Measurements from ENCODE around the gene GCM1. TPM values are rescaled to one million over a fixed set of nuclear protein-coding genes. Genes with fewer than 3 reads are reported as not detected.
A peak's percentile ranks its signal among the peaks of the same experiment; 100 is the strongest.

The GCM1 gene
- total and polyA plus RNA-seq, 12 donors: 0.01 TPM; not detected in 11

- no peak for TF ChIP-seq CTCF (IDR thresholded peaks at IDR 0.05)
- H3K27me3 ChIP-seq: peaks cover 0 to 3% (median 0%) of the 10 kb centered on the region in 7 donors
- H3K36me3 ChIP-seq: no peaks in the 10 kb centered on the region
- no peak overlapping the region for H3K4me3 ChIP-seq
- DNase-seq (no peak), ATAC-seq (no peak)
- no peaks in the 10 kb centered on the region for H3K9me3 ChIP-seq
- intact Hi-C loops (cut with DNase I): no loop called here
- no peak overlapping the region for H3K27ac ChIP-seq
- H3K4me1 ChIP-seq: no peaks in the 10 kb centered on the region
- WGBS, 2 donors: 87 to 93% methylated on average over 2 of the region's 2 CpGs
These were observed 3.9 kb upstream of the GCM1 start for GRCh38 chr6:53152576-53152975.

- DNase-seq: no peak
- WGBS, 2 donors: 20 to 43% methylated on average over 3 of the region's 3 CpGs
- H3K27me3 ChIP-seq: peaks cover 0 to 3% (median 0%) of the 10 kb centered on the region in 7 donors
- no peak for ATAC-seq
- intact Hi-C loops (cut with DNase I): no loop called here
- H3K9me3 ChIP-seq: no peaks in the 10 kb centered on the region
- no peaks in the 10 kb centered on the region for H3K36me3 ChIP-seq
- no peak overlapping the region for H3K27ac ChIP-seq
- H3K4me1 ChIP-seq: no peaks in the 10 kb centered on the region
- H3K4me3 ChIP-seq: no peak overlapping the region
- TF ChIP-seq CTCF (IDR thresholded peaks at IDR 0.05): peak in 1 of 9 donors; percentile 5
These were observed 3.0 kb upstream of the GCM1 start for GRCh38 chr6:53151676-53152075.

GRCh38 chr6:53144802-53145201 is 3.8 kb downstream of the GCM1 start:
- H3K27ac ChIP-seq: no peak overlapping the region
- no peak for TF ChIP-seq CTCF (IDR thresholded peaks at IDR 0.05)
- no peaks in the 10 kb centered on the region for H3K36me3 ChIP-seq
- ATAC-seq (no peak), DNase-seq (no peak)
- intact Hi-C loops (cut with DNase I): no loop called here
- H3K4me1 ChIP-seq: no peaks in the 10 kb centered on the region
- peaks cover 0 to 3% (median 0%) of the 10 kb centered on the region in 7 donors for H3K27me3 ChIP-seq
- H3K4me3 ChIP-seq: no peak overlapping the region
- no peaks in the 10 kb centered on the region for H3K9me3 ChIP-seq
- 79 to 82% methylated on average over 2 of the region's 2 CpGs for WGBS, 2 donors

- no peak overlapping the region for H3K27ac ChIP-seq
- H3K27me3 ChIP-seq: peaks cover 0 to 3% (median 0%) of the 10 kb centered on the region in 7 donors
- no peaks in the 10 kb centered on the region for H3K36me3 ChIP-seq
- ATAC-seq: no peak
- 41 to 50% methylated on average over 3 of the region's 3 CpGs for WGBS, 2 donors
- TF ChIP-seq CTCF (IDR thresholded peaks at IDR 0.05): no peak
- H3K9me3 ChIP-seq: no peaks in the 10 kb centered on the region
- intact Hi-C loops (cut with DNase I): no loop called here
- DNase-seq: no peak
- H3K4me3 ChIP-seq: no peak overlapping the region
- H3K4me1 ChIP-seq: no peaks in the 10 kb centered on the region
These were observed 4.9 kb downstream of the GCM1 start for GRCh38 chr6:53143710-53144109.

Data from heart right ventricle (tissue), 16 donors.